NB4 (cell line): ENCODE measurements around the gene TNFRSF6B.

Experiments
- DNase-seq: peaks from one replicate; pipeline ENCODE4 v3.0.0; 2010; ENCODE audit warnings: low read depth
- H3K4me3 ChIP-seq: one replicate; pipeline ENCODE4 v1.5.1; 2011; ENCODE audit warnings: mild to moderate bottlenecking, low read depth, low read length, moderate library complexity
- CTCF ChIP-seq: IDR thresholded peaks from one replicate; pipeline ENCODE4 v1.5.1; 2012; ENCODE audit warnings: low read depth, low read length
- MAX ChIP-seq: IDR thresholded peaks from 2 replicates; pipeline ENCODE4 v1.6.1; 2011; ENCODE audit warnings: low read depth, low read length
- MYC ChIP-seq: IDR thresholded peaks from 2 replicates; pipeline ENCODE4 v1.6.1; 2011; ENCODE audit warnings: low read depth, low read length
- POLR2A ChIP-seq: IDR thresholded peaks from 2 replicates; pipeline ENCODE4 v1.6.1; 2011; ENCODE audit warnings: mild to moderate bottlenecking; ENCODE audit not compliant: insufficient read length; ENCODE audit errors: extremely low read depth

TNFRSF6B gene

DNA sequence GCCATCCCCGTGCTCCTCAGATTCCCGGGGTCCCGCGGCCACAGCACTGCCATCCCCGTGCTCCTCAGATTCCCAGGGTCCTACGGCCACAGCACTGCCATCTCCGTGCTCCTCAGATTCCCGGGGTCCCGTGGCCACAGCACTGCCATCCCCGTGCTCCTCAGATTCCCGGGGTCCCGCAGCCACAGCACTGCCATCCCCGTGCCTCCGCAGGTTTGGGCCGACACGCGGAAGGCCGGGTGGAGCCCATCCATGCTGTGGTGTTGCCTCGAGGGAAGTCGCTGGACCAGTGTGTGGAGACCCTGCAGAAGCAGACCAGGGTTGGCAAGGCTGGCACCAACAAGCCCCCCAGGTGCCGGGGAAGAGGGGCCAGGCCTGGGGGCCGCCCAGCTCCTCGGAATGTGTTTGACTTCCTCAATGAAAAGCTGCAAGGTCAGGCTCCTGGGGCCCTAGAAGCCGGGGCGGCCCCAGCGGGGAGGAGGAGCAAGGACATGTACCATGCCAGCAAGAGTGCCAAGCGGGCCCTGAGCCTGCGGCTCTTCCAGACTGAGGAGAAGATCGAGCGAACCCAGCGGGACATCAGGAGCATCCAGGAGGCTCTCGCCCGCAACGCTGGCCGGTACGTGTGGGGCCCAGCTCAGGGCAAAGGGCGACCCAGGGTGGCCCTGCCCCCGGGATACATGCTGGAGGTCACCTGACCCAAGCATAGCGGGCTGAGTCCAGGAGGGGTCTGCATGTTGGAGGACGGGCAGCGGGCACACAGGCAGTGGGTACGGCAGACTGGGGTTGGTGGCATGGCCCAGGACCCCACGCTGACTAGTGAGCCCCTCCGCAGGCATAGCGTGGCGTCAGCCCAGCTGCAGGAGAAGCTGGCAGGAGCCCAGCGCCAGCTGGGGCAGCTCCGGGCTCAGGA lies 38.8 kb downstream of the TNFRSF6B start:
- TF ChIP-seq MYC (no peak), MAX (no peak), CTCF (no peak), POLR2A (no peak)

GRCh38 chr20:63735859-63736718 lies 39.6 kb downstream of the TNFRSF6B start, which contains the start of gene LIME1:
TSS of gene LIME1 (plus strand) at chr20:63736664. CDS start at chr20:63737550, 886 bp downstream.
- DNase-seq: no peak
- no peak for TF ChIP-seq MAX
- TF ChIP-seq CTCF: no peak
- TF ChIP-seq POLR2A: no peak
- H3K4me3 ChIP-seq: no peak within 1 kb of the TSS

More for the DNA sequence above, 38.8 kb downstream of the TNFRSF6B start:
- no peak for DNase-seq
- H3K4me3 ChIP-seq: no peak overlapping the region

- DNase-seq: no peak
- H3K4me3 ChIP-seq: no peak overlapping the region
- TF ChIP-seq CTCF: no peak
- TF ChIP-seq MYC: no peak
- no peak for TF ChIP-seq POLR2A
- no peak for TF ChIP-seq MAX
Measured at GRCh38 chr20:63736893-63737694, 40.6 kb downstream of the TNFRSF6B start.

DNA sequence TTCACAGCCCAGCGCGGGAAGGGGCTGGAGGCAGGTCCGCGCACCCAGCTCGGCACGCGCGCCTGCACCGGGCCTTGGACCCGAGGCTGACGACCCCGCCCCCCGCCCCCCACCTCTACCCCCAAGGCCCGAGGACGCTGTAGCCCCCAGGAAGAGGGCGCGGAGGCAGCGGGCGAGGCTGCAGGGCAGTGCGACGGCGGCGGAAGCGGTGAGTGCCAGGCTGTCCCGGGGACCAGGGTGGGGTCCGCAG lies 41.2 kb downstream of the TNFRSF6B start:
- TF ChIP-seq MAX (no peak), MYC (no peak), POLR2A (no peak), CTCF (no peak)
- no peak for DNase-seq
- H3K4me3 ChIP-seq: no peak overlapping the region

GRCh38 chr20:63737945-63738686 lies 41.7 kb downstream of the TNFRSF6B start:
- DNase-seq: no peak
- no peak overlapping the region for H3K4me3 ChIP-seq
- TF ChIP-seq CTCF (no peak), MYC (no peak), POLR2A (no peak), MAX (no peak)
